ENCODE results near the gene STRN.
"Not testable (repeated sequence)": the region's sequence is repeated elsewhere in the genome, so short reads cannot be mapped to it uniquely, and the experiment has no call there.

The STRN gene

GRCh38 chr2:36906277-36906676 lies 60.1 kb downstream of the STRN start:
- DNase-seq (ENCODE audit: low spot score), result no peak
- in situ Hi-C loops (cut with MboI; ENCODE audit: low pct_unique_long_range_greater_than_20kb, low sequenced_read_pairs, unreplicated experiment), result no loop called here
- TF ChIP-seq CTCF (IDR thresholded peaks at IDR 0.05; ENCODE audit: extremely low read depth, insufficient read depth, missing control alignments), result no peak

DNA sequence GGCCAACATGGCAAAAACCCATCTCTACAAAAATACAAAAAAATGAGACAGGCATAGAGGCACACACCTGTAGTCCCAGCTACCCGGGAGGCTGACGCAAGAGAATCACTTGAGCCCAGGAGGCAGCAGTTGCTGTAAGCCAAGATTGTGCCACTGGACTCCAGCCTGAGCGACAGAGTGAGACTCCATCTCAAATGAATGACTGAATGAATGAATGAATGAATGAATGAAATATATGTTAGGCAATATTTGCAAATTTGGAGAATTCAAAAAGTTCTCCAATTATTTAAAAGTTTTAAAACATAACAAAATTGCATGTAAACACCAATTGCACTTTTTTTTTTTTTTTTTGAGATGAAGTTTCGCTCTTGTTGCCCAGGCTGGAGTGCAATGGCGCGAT lies 61.7 kb downstream of the STRN start:
- TF ChIP-seq CTCF (IDR thresholded peaks at IDR 0.05; ENCODE audit: extremely low read depth, insufficient read depth, missing control alignments), result no peak
- DNase-seq (ENCODE audit: low spot score), result no peak
- in situ Hi-C loops (cut with MboI; ENCODE audit: low pct_unique_long_range_greater_than_20kb, low sequenced_read_pairs, unreplicated experiment), result no loop called here

GRCh38 chr2:36902385-36903120 lies 63.8 kb downstream of the STRN start:
- TF ChIP-seq CTCF (IDR thresholded peaks at IDR 0.05; ENCODE audit: extremely low read depth, insufficient read depth, missing control alignments), result no peak
- no peak for DNase-seq (ENCODE audit: low spot score)
- in situ Hi-C loops (cut with MboI; ENCODE audit: low pct_unique_long_range_greater_than_20kb, low sequenced_read_pairs, unreplicated experiment), result no loop called here

DNA sequence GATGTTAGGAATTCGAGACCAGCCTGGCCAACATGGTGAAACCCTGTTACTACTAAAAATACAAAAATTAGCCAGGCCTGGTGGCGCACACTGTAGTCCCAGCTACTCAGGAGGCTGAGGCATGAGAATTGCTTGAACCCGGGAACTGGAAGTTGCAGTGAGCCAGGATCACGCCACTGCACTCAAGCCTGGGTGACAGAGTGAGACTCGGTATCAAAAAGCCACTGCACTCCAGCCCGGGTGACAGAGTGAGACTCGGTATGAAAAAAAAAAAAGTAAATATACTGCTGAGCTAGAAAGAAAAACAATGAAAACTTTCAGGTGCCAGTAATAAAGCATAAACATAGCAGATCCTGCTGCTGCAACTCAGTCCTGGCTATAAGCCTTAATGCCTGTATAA lies 73.5 kb downstream of the STRN start:
- no peak for TF ChIP-seq CTCF (IDR thresholded peaks at IDR 0.05; ENCODE audit: extremely low read depth, insufficient read depth, missing control alignments)
- in situ Hi-C loops (cut with MboI; ENCODE audit: low pct_unique_long_range_greater_than_20kb, low sequenced_read_pairs, unreplicated experiment), result no loop called here
- no peak for DNase-seq (ENCODE audit: low spot score)

DNA sequence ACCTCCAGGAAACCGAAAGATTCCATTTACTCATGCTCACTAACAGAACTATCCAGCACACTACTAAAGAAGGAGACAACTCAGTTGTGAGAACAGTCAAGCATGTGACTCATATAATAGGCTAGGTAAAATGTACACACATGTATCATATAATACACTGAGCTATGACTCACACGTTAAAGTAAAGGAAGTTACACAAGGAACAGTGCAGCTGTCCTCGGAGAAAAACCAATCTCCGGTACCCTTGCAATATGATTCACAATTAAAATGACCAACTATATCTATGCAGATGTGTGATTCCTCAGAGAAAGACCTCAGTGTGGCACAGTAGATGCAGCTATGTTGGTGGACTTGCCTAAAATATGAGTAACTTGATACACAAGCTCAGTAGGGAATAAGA lies 76.5 kb downstream of the STRN start:
- in situ Hi-C loops (cut with MboI; ENCODE audit: low pct_unique_long_range_greater_than_20kb, low sequenced_read_pairs, unreplicated experiment), result no loop called here
- DNase-seq (ENCODE audit: low spot score), result no peak
- no peak for TF ChIP-seq CTCF (IDR thresholded peaks at IDR 0.05; ENCODE audit: extremely low read depth, insufficient read depth, missing control alignments)

GRCh38 chr2:36887095-36887494 lies 79.2 kb downstream of the STRN start:
- in situ Hi-C loops (cut with MboI; ENCODE audit: low pct_unique_long_range_greater_than_20kb, low sequenced_read_pairs, unreplicated experiment); DNase-seq (ENCODE audit: low spot score): not testable (repeated sequence)

GRCh38 chr2:36886664-36887063 lies 79.7 kb downstream of the STRN start:
- in situ Hi-C loops (cut with MboI; ENCODE audit: low pct_unique_long_range_greater_than_20kb, low sequenced_read_pairs, unreplicated experiment), result no loop called here
- DNase-seq (ENCODE audit: low spot score), result no peak
- TF ChIP-seq CTCF (IDR thresholded peaks at IDR 0.05; ENCODE audit: extremely low read depth, insufficient read depth, missing control alignments), result no peak
